Endothelial cell of umbilical vein (primary cell): Measurements from ENCODE around the gene SH3PXD2B.

ENCODE experiments used
- TF ChIP-seq, protein P1 (sequence below): IDR thresholded peaks from 2 replicates; pipeline ENCODE4 v1.6.1; 2011; ENCODE audit not compliant: insufficient read depth, insufficient read length
- TF ChIP-seq, protein P2 (sequence below), 2 donors: IDR thresholded peaks; 1 replicate in 1 of 2; 2 replicates in 1 of 2; pipeline ENCODE4 v1.5.1; 2011; ENCODE audit warnings: low read length in 2 of 2, mild to moderate bottlenecking in 2 of 2, moderate library complexity in 2 of 2, control low read depth in 1 of 2, inconsistent platforms in 1 of 2, low read depth in 1 of 2; ENCODE audit not compliant: insufficient read depth in 1 of 2; ENCODE audit errors: extremely low read depth in 1 of 2

DNA sequence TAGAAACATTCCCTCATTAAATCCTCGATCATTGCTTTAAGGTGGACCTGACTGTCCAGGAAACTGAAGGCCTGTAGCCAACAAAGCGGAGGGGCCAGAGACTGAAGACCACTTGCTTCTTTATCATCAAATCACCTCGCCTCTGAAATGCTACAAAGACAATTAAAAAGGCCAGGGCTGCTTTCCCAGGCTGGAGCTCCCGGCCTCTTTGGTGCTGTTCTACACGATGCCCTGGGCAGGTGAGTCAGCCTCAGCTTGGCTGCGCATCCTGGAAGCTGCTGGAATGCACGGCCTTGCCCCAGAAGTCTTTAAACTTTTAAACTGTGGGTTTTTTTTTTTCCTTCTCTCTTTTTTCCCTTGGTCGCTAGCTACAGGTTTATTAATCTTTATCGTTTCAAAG is 46.5 kb downstream of the SH3PXD2B start:
- TF ChIP-seq, protein P1, sequence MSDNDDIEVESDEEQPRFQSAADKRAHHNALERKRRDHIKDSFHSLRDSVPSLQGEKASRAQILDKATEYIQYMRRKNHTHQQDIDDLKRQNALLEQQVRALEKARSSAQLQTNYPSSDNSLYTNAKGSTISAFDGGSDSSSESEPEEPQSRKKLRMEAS, result no peak
- TF ChIP-seq, protein P2, sequence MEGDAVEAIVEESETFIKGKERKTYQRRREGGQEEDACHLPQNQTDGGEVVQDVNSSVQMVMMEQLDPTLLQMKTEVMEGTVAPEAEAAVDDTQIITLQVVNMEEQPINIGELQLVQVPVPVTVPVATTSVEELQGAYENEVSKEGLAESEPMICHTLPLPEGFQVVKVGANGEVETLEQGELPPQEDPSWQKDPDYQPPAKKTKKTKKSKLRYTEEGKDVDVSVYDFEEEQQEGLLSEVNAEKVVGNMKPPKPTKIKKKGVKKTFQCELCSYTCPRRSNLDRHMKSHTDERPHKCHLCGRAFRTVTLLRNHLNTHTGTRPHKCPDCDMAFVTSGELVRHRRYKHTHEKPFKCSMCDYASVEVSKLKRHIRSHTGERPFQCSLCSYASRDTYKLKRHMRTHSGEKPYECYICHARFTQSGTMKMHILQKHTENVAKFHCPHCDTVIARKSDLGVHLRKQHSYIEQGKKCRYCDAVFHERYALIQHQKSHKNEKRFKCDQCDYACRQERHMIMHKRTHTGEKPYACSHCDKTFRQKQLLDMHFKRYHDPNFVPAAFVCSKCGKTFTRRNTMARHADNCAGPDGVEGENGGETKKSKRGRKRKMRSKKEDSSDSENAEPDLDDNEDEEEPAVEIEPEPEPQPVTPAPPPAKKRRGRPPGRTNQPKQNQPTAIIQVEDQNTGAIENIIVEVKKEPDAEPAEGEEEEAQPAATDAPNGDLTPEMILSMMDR (IDR thresholded peaks at IDR 0.05; ENCODE audit: extremely low read depth in 1 of 2, insufficient read depth in 1 of 2, low read depth in 1 of 2, low read length in 2 of 2), result no peak
